Measurements from ENCODE around the gene TTYH3.

DNA sequence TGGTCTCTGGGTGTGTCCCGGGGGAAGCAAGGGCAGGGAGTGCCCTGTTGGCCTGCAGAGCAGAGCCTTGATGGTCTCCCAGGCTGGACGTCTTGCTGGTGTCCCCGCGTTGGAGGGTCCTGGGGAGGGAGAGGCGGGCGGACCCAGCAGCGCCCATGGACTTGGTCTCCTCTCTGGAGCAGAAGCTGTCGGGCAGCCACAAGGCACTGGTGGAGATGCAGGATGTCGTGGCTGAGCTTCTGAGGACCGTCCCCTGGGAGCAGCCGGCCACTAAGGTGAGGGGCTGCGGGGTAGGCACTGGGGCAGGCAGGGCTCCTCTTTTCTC, 20.9 kb downstream of the TTYH3 start:
- TF ChIP-seq POLR2A (IDR thresholded peaks at IDR 0.05; ENCODE audit: low read length) = no peak
- TF ChIP-seq GATA1 (IDR thresholded peaks at IDR 0.05; ENCODE audit: low read depth, low read length) = no peak

All from erythroblast (primary cell).